NCI-H2227 treated with DMSO at 0.1 percent for 48 hours (cell line): ENCODE data around the gene AKT2.

Source experiments
- DNase-seq: peaks from one replicate; lab custom pipeline; 2025; lab: John Stamatoyannopoulos, UW

The AKT2 gene

DNA sequence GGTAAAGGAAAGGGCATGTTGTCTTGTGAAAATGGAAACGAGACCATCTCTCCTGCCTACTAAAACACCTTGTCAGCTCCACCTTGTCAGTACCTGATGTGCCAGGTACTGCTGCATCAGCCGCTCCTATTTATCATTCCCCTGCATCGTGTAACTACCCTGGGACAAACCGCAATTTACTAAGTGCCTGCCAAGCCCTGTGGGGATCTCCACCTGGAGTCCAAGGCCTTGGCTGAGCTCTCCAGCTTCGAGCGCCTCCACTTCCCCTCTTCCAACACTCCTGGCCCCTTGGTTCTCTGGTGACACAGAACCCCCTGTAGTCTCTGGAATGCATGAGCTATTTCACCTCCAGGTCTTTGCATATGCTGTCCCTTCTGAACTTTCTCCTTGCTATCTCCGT is 32.8 kb downstream of the AKT2 start:
- no peak for DNase-seq

DNA sequence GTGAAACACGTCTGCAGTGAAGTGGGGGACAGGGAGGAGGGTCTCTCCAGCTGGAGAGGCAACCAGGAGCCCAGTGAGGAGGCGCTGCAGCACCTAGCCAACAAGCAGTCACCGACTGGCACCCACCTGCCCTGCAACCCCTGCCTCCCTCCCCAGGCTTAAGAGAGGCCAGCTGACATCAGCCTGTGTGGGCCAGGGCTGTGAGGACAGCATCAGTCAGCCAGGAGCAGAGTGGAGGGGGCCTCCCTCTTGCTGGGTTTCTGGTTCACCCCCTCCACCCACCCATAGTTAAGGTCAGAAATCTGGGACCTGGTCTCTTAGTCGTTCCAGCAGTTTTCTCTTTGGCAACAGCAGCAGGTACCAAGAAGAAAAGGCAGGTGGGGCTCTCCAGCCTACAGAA is 33.2 kb downstream of the AKT2 start:
- no peak for DNase-seq

DNA sequence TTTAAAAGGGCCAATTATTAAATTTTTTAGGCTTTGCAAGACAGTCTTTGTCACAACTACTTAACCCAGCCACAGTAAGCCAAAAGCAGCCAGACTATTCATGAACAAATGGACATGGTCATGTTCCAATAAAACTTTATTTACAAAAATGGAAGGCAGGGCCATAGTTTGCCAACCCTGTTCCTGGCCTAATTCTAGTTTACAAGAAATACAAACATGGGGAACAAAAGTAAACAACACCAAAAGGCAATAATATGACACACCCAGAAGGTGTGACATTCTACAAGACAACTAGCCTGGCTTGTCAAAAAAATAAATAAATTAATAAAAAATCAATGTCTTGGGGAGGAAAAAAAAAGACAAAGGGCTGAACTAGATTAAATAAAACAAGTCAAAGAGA is 33.9 kb downstream of the AKT2 start:
- no peak for DNase-seq

DNA sequence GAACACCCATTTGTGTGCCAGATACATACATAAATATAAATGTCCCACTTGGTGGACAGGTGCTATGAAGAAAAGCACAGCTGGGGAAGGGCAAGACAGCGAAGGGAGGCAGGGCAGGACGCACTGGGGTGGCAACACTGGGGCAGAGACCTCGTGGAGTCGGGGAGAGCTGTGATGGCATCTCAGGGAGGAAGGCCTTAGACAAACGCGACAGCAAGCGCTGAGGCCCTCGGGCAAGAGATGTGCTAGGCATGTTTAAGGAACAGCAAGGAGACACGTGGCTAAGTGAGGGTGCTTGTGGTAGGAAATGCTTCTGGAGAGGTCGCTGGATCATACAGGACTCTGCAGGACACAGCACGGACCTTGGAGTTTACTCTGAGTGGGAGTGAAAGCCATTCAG is 35.4 kb downstream of the AKT2 start:
- no peak for DNase-seq

DNA sequence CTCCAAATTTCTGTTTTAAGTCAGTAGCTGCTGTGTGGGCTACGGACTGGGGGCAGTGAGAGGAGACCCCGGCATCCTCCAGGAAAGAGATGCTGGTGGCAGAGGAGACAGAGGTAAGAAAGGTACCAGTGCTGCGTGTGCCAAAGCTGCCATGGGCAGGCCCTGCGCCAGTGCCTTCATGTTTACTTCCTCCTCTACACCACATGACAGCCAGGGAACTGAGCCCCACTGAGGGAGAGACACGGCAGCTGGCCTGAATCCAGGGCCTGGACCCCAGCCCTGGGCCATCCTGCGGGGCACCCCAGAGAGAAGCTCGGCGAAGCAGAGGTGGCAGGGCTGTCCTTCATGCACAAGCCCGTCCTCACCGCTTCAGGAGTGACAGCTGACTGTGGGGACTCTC is 35.9 kb downstream of the AKT2 start:
- no peak for DNase-seq

DNA sequence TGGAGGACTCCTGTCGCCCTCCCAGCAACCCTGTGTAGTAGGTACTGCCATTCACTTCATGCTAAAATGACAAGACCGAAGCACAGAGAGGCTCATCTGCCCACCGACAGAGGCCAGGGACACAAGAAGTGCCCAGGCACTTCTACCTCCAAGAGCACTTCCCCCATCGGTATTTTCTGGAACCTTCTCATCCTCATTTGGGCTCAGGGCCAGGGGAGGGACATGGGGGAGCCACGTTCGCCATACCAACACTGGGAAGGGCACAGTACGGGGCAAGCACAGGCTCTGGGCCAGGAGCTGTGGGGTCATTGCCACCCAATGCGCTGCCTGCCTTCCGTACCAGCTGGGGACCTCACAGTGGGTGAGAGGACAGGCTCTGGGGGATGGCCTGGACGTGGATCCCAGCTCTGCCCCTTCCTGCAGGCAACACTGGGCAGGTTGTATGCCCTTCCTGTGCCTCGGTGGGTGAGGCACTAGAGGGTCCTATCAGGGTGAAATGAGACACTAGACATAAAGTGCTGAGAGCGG is 37.3 kb downstream of the AKT2 start:
- no peak for DNase-seq

DNA sequence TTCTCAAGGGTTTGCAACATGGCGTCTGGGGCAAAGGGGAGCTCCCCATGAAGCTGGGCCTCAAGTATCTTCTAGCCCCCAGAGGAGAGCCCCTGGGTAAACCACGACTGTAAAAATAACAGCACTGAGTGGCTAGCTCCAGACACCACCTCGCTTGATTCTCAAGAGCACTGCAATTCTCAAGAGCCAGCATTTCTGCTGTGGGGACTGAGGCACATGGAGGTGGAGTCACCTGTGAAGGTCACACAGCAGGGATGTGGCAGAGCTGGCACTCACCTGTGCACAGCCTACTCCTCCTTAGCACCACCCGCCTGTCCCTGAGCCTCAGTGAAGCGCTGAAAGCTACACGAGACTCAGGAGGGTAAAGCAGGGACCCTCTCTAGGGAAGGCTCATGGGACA is 38.0 kb downstream of the AKT2 start:
- DNase-seq, result no peak

DNA sequence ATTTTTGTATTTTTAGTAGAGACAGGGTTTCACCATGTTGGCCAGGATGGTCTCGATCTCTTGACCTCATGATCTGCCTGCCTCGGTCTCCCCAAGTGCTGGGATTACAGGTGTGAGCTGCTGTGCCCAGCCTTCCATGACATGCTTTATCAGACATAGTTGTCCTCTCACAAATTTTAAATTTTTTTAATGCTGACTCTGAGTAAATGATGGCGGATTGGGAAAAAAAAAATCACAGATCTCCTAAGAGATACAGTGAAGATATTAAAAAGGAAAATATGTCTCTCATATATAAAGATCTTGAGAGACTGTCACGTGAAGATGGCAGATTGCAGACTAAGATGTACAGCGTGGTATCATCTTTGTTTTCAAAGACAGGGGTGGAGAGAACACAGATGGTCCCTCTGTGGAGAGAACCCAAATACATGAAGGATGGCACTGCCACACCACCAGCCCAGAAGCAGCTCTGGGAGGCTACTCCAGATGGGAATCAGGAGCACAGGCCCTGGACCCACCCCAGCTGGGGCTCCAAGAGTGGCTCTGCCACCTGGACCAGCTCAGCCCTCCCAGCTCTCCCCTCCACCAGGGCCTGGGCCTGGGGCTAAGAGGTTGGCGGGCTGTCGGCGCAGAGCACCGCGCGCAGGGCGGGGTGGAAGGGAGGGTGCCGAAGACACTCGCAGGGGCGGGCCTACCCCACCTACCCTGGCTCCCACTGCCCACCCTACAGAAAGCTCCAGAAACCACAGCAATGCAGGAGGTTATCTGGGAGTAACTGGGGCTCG is 38.7 kb downstream of the AKT2 start:
- no peak for DNase-seq

DNA sequence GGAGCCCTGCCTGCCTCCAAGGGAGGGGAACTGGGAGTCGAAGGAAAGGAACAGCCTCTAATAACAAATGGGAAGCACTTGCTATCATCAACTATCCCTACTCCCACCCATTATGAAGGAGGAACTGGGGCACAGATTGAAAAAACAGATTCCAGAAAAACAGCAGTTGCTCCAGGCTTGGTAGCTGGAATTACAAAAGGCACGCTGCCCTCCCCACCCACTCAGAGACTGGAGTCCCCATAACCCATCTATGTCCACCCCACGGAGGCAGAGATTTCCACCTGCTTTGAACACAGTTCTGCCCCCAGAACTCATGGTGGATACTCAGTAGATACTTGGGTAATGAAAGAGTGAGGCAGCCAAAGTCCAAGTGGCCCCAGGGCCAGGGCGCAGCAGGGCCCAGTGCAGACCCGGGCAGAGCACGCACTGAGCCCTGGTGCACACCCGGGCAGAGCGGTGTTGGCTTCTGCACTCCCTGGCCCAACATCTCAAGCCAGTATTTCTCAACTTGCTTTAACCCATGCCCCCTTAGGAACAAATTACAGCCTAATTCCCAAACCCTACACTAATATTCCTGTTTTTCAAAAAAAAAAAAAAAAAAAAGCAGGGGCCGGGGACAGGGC is 39.5 kb downstream of the AKT2 start:
- no peak for DNase-seq

DNA sequence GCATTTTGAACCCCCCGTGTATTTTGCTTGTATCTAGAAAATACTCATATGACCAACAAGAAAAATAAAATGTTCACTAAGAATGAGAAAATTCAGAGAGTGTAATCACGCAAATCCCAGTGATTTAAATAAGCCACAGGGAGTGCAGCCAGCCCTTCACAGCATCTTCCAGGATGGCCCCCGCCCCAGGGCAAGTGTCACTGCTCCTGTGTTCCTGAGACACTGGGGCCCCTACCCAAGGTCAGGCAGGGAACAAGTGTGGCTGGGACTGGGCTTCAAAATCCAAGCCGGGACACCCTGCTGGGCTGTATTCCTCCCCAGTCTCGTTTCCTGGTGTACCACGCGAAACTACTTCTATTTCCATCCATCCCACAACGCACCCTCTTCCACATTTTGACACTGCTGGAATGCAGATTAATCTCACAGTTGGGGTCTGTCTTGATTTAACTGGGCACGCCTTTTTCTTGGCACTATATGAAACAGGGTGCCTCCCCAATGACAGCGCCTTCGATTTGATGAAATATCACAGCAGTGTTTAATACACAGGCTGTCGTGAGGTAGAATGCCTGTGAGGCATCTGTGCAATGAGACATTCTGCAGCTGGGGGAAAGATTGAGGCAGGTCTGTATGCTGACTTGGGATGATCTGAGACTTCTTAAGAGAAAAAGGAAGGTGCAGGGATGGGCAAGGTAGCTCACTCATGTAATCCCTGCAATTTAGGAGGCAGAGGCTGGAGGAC is 40.4 kb downstream of the AKT2 start:
- no peak for DNase-seq

DNA sequence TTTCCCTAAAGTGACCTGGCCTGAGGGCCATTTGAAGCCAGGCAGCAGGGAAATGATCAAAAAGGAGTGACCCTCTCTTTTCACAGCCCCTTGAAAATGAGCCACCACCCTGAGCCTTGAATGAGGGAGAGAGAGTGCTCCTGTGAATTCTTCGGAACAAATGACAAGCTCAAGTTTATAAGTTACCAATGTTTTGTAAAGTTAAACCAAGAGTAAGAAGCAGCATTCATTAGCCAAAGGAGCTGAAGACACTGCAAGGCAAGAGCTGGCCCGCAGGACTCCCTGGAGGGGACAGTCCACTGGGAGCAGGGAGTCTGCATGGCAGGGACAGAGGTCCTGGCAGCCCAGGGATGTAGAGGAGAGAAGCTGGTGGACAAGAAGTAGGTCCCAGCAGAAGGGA is 42.0 kb downstream of the AKT2 start:
- DNase-seq, result no peak

DNA sequence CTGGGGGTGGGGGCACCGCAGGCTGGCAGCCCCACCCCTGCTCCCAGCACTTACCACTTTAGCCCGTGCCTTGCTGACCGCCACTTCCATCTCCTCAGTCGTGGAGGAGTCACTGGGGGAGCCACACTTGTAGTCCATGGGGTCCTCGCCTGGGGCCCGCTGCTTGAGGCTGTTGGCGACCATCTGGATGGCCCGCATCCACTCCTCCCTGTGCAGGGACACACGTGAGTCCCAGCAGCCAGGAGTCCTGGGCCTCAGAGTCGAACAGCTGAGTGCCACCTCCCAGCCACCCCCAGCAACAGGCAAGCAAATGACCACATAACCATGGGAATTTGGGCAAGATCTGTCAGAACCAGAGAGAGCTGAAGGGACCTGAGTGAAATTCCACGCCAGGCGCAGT is 42.7 kb downstream of the AKT2 start:
- no peak for DNase-seq

DNA sequence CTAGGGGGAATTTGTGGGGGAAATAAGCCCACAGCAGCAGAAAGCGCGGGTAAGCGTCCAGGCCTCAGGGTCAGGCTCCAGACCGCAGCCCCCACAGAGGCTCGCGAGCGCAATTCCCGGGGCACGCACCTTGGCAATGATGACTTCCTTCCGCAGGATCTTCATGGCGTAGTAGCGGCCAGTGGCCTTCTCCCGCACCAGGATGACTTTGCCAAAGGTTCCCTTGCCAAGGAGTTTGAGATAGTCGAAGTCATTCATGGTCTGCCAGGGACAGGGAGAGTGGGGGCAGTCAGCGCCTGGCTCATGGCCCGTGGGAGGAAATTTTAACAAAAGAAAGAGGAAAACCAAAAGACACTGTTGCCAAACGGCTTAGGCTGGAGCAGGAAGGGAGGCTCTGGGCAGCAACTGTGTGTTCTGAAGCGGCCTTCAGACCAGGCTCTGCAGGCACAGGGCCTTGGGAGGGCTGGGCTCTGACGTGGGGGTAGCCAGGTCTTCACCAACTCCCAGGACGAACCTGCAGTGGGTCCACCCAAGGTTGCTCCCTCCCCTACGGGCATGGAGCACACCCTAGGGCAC is 43.2 kb downstream of the AKT2 start:
- no peak for DNase-seq

DNA sequence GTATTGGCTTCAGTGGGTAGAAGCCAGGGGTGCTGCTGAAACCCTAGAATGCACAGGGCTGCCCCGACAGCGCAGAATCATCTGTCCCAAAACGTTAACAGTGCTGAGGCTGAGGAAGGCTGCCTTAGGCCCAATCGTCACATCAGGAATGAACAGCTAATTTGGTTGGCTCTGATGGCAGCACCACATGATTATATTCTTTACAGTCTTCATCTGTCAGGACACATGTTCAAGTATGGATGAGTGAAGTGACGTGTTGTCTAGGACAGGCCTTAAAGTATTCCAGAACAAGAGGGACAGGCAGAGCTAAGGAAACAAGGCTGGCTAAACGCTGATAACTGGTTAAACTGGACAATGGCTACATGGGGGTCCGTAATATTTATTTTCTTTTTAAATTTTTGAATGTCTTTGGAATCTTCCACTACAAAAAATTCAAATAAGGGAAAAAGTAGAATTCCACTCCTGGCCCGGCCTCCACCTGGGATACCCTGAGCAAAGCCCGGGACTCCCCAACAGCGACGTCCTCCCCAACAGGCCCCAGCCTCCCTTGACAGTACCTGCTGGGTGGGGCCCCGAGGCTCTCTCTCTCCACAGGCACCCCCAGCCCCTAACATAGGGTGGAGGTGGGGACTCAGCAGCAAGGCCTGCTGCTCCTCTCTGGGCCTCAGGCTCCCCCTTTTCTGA is 43.9 kb downstream of the AKT2 start:
- no peak for DNase-seq

DNA sequence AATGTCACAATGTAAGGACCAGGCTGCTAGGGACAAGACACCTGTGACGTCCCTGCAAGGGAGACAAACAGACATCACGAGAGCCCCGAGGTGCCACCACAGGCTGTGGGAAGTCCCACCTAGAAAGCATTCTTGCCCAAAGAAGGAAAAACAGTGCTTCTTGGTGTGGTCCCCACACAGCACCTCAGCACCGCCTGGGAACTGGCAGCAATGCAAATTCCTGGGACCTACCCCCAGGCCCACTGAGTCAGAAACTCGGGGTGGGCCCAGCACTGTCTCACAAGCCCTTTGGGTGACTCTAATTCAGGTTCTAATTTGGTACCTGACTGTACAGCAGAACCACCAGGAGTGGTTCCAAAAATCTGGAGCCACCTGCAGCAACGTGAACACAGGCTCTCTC is 44.8 kb downstream of the AKT2 start:
- no peak for DNase-seq

DNA sequence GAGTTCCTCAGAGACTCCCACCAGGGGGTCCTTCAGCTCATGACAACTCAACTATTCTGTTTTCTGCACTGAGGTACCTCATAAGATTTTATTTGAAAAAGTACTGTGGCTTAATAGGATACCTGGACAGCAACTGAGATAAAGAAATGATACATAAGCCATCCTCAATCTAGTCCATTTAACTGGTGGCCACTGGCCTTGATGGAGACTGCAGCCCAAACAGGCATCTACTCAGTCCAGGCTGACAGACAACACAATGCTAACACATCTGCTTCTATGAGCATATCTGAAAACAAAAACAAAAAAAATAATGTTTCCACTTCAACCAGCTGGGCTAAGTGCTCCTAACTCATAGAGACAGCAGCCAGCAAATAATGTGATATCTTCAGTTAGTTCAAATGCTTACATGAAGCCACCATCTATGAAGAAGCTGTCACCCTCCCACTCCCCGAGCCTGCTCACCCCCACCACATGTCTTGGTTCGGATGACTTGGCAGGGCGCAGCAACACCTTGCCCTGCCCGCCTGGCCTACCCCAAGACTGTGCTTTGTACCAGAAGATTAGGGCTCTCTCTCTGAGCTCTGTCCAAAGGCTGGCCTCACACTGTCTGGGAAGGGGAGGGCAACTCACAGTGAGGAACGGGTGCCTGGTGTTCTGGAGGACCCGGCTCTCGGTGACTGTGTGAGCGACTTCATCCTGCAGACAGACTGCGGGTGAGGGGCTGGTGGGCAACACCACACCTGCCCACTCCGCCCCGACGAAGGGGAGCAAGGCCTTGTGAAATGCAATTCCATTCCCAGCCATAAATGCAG is 45.5 kb downstream of the AKT2 start:
- no peak for DNase-seq

DNA sequence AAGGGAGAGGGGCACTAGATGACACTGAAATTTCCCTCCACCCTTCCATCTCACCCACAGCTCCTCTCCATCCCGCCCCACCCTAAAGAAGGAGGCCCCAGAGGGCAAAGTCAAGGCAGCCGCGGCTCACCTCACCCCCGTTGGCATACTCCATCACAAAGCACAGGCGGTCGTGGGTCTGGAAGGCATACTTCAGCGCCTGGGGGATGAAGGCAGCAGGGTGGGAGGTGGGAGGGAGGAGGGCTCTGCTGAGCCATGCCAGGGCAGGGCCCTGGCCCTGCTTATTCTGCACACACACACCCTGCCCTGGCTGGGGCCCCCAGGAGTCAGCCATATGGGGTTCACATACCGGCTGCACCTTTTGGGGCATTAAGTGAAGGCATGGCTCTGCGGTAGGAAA is 46.4 kb downstream of the AKT2 start:
- no peak for DNase-seq

DNA sequence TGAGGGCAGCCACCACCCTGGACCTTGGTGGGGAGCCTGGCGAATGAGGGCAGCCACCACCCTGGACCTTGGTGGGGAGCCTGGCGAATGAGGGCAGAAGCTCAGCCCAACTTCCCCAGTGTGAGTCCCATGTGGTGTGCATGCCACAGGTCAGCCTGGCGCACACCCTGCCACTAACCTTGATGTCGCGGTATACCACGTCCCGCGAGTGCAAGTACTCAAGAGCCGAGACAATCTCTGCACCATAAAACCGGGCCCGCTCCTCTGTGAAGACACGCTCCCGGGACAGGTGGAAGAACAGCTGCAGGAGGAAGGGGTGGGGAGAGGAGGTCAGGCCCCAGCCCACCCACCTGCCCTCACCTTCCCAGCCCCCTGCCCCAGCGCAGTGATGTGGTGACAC is 47.4 kb downstream of the AKT2 start:
- no peak for DNase-seq

DNA sequence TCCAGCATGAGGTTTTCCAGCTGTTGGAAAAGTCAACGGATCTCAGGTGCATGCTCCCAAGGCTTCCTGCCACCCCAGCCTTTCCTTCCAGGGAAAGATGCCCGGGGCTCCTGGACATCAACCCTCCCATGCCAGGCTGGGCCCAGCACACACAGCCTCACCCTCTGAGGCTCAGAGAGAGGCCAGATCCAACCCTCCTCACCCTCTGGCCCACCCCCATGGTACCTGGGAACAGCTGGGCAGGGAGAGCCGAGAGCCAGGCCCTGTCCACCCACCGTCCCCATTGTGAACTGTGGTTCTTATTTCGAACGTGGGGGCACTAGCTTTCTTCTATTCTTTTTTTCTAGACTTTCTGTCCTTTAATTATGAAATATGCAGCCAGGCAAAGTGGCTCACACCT is 48.8 kb downstream of the AKT2 start:
- no peak for DNase-seq

DNA sequence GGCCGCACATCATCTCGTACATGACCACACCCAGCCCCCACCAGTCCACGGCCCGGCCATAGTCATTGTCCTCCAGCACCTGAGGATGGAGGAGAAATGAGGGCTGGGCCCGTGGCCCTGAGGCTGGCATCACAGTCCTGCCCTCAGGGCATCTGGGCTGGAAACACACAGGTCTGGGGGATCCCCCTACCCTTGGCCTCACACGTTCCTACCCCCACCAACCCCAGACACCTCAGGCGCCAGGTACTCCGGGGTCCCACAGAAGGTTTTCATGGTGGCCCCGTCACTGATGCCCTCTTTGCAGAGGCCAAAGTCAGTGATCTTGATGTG is 49.2 kb downstream of the AKT2 start:
- no peak for DNase-seq

DNA sequence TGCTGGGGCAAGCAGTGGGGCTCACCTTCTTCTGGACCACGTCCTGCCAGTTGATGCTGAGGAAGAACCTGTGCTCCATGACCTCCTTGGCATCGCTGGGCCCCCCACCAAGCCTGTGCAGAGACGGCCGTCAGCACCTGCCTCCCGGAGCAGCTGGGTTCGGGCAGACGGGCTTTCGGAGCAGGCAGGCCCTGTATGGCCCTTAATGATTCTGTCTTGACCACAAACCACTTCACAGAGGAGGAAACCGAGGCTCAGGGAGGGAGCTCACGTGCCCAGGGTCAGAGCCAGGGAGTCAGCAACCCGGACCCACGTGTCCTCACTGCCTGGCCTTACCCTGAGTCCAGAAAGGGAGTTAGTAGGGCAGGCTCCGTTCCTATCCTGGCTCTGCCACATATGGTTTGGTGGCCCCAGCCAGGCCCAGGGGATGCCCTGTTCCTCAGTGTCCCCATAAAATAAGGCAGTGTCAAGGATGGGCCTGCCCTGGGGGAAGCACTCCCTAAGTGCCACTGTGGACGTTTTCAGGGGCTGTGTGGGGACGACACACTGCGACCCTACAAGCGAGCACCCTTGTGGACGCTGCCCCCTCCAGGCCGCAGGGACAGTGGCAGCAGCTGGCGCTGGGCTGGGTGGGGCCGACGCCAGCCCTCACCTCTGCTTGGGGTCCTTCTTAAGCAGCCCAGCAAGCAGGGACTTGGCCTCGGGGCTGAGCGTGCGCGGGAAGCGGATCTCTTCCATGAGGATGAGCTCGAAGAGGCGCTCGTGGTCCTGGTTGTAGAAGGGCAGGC is 49.7 kb downstream of the AKT2 start:
- DNase-seq, result no peak
